GM21447 (cell line): ENCODE results near the gene GNB3.

Source experiments
- ATAC-seq: cut with Tn5 transposase; IDR thresholded peaks from one replicate; pipeline ENCODE4 v1.9.1; 2021; ENCODE audit not compliant: unreplicated experiment

The GNB3 gene

DNA sequence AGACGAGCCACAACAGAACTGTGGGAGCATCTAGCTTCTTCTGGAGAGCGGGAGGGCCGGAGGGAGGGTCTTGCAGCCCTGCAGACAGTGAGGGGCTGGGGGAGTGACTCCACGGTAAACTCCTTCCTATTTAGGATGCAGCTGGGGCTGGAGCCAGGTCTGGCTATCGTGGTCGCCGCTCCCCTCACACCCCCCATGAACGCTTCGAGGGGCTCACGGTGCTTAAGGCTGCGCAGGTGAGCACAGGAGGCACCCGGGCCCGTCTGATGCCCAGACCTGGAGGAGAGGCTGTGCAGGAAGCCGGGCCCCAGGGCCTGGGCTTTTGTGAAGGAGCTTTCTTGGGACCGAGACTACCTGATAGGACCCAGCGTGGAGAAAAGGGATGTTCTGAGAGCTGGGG lies 3.9 kb upstream of the GNB3 start:
- no peak for ATAC-seq

DNA sequence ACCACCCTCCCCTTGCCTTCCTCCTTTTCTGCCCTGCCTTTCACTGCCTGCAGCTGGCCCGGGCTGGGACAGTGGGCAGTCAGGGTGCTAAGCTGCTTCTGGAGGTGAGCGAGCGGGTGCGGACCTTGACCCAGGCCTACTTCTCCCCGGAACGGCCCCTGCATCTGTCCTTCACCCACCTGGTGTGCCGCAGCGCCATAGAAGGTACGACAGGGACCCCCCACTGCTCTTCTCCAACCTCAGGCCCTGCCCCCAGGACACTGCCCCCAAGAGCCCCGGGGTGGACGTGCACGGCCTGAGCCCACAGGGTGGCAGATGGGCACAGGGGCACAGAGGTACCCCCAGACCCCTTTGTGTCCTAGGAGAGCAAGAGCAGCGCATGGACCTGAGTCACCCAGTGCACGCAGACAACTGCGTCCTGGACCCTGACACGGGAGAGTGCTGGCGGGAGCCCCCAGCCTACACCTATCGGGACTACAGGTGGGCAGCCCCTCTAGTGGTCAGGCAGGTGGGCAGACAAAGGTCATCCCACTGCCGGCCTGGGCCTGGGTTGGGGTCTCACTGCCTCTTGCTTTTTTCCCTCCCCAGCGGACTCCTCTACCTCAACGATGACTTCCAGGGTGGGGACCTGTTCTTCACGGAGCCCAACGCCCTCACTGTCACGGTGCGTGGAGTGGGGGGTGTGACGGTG lies 3.2 kb upstream of the GNB3 start:
- ATAC-seq: no peak

GRCh38 chr12:6838854-6839253 lies 1.9 kb upstream of the GNB3 start:
- no peak for ATAC-seq

DNA sequence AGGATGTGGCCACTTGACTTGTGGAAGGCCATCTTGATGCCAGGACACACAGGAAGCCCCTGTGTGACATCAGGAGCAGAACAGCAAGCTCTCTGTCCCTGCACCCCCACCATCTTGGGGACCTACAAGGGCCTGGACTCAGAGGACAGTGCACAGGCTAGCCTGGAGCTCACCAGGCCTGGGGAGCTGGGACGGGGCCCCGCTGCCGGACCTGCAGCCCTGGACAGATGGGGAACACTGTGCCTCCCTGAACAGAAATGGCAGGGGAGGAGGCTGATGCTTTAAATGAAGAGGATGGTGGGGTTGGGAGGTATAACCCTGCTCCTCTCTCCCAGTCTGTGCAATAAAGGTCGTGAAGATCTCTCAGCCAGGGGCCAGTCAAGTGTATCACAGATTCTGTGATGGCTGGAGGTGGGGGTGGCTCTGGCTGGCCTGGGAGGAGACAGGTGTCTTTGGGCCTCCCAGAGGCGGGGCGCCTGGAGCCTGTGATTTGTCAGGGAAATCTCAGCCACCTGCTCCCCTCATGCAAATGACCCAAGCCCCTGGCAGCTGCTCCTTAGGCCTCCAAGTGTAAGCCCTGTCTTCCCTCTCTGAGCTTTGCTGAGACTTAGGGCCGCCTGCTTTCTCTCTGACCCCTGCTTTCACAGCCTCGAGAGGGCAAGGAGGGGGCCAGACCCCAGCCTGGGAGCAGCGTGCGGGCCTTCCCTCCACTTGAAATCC lies 1.1 kb upstream of the GNB3 start:
- ATAC-seq: peak; percentile 90

DNA sequence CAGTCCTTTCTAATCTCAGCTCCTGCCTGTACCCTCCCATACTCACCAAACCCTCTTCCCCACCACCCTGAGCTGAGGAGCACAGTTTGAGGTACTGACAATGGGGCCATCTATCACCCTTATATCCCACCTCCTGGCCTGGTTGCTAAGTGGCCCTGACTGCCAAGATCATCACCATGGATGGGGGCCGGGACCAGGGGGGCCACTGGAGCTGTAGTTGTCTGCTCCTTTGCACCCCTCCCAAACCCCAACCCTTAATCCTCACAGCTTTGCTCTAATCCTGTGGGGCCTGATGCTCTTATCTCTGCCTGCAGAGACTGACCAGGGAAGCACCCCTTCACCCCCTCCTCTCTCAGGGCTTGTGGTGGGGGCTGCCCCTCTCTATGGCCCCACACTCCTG lies 395 bp upstream of the GNB3 start:
- ATAC-seq: no peak

DNA sequence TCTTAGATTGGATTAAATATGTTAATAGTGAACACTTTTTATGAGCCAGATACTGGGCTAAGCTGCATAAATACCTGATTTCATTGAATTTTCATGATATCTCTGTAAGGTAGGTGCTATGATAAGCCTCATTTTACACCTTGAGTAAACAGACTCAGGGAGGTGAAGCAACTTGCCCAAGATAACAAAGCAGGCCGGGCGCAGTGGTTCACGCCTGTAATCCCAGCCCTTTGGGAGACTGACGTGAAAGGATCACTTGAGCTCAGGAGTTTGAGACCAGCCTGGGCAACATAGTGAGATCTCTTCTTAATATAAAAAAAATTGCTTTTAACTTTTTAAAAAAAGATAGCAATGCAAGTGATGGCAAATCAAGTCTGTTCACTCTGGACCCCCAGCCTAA lies 1.4 kb downstream of the GNB3 start:
- no peak for ATAC-seq

DNA sequence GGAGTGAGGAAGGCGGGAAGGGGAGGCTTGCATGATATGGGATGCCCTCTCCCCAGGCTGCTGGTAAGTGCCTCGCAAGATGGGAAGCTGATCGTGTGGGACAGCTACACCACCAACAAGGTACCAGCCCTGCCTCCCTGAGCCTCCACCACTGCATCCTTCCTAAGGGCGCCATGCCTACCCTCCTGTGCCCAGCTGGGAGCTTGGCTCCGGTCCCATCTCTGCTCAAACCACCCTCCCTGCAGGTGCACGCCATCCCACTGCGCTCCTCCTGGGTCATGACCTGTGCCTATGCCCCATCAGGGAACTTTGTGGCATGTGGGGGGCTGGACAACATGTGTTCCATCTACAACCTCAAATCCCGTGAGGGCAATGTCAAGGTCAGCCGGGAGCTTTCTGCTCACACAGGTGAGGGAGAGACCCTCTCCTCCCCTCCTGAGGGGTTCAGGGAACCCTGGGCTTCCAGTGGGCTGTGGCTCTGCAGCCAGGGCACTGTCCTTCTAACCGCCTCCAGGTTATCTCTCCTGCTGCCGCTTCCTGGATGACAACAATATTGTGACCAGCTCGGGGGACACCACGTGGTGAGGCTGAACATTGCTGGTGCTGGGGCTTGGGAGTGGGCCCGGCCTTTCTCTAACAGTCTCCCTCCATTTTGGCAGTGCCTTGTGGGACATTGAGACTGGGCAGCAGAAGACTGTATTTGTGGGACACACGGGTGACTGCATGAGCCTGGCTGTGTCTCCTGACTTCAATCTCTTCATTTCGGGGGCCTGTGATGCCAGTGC lies 2.6 kb downstream of the GNB3 start:
- ATAC-seq: no peak

DNA sequence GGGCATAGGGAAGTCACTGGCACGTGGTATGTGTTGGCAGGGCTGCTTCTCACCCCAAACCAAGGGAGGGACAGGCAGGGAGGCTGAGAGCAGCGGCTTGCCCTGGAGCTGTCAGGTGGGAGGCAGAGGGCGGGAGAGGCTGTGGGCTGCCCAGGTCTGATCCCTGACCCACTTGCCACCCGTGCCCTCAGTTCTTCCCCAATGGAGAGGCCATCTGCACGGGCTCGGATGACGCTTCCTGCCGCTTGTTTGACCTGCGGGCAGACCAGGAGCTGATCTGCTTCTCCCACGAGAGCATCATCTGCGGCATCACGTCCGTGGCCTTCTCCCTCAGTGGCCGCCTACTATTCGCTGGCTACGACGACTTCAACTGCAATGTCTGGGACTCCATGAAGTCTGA lies 4.7 kb downstream of the GNB3 start:
- no peak for ATAC-seq

DNA sequence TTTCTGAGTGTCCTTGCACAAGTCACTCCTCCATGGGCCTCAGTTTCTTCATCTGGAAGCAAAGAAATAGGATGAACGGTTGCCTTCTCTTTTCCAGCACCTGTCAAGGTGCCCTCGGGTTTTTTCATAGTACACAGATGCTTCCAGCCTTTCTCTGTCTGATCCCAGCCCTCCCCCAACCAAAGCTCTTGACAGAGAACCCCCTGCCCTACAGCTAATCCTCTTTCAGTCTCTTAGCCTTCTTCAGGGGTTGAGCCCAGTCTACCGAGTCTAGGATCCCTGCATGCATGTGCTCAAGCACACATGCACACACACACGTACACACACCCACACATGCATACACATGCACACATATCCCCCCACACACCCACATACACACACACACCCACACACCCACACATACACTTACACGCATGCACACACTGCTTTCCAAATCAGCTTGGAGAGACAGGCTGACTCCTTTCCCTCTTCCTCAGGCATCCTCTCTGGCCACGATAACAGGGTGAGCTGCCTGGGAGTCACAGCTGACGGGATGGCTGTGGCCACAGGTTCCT lies 5.7 kb downstream of the GNB3 start:
- no peak for ATAC-seq

- ATAC-seq: no peak
Observed at GRCh38 chr12:6847676-6848075, 7.0 kb downstream of the GNB3 start.

DNA sequence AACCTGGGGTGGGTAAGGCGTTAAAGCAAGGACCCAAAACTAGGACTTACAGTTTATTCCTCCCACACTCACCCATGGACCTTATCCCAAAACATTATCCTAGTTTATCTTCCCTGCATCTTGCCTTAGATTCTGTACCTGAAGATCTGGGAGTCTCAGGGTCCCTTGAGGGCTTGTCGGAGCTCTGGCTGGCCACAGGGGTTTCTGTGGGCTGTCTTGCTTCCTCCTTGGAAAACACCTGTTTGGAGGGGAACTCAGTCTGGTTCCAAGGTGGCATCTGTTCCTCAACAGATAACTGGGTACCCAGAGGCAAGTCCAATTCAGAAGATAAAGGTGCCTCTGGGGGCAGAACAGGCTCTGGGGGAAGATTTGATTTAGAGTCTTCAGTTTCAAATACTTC lies 8.7 kb downstream of the GNB3 start:
- ATAC-seq: no peak

DNA sequence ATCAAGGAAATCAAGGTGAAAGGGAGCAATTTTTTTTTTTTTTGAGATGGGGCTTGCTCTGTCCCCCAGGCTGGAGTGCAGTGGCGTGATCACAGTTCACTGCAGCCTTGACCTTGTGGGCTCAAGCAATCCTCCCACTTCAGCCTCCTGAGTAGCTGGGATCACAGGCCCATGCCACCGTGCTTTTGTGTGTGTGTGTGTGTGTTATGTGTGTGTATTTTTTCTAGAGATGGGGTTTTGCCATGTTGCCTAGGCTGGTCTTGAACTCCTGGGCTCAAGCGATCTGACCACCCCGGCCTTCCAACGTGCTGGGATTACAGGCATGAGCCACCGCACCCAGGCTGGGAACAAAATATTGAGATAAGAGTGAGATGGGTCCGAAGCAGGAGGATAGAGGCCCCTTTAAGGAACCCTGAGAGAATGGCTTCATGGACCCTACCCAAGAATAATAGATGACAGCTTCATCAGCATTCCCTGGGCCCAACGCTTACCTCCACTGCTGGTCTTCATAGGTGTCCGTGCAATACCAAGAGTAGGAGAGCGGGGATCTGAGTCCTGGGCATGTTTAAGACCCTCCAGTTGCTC lies 9.3 kb downstream of the GNB3 start:
- ATAC-seq: no peak

DNA sequence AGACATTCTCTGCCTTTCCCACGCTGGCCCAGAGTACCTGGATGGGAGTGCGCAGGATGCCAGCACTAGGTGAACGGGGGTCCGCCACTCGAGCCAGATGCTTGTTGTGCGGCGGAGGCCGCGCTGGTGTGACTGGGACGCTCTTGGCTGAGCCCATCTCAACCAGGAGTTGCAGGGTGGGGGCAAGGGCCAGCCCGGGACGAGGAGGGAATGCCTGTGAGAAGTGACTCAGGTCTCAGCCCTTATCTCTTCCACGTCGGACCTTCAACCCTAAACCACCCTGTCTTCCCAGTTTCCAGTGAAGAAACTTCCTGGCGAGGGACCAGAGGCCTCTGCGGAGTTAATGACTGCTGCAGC lies 10.0 kb downstream of the GNB3 start:
- ATAC-seq: no peak

GRCh38 chr12:6851153-6851920 lies 10.6 kb downstream of the GNB3 start, which contains the start of gene CDCA3:
CDCA3 (minus strand) TSS chr12:6851286; CDS start chr12:6850952, 334 bp downstream.
- ATAC-seq: peak; percentile 55

DNA sequence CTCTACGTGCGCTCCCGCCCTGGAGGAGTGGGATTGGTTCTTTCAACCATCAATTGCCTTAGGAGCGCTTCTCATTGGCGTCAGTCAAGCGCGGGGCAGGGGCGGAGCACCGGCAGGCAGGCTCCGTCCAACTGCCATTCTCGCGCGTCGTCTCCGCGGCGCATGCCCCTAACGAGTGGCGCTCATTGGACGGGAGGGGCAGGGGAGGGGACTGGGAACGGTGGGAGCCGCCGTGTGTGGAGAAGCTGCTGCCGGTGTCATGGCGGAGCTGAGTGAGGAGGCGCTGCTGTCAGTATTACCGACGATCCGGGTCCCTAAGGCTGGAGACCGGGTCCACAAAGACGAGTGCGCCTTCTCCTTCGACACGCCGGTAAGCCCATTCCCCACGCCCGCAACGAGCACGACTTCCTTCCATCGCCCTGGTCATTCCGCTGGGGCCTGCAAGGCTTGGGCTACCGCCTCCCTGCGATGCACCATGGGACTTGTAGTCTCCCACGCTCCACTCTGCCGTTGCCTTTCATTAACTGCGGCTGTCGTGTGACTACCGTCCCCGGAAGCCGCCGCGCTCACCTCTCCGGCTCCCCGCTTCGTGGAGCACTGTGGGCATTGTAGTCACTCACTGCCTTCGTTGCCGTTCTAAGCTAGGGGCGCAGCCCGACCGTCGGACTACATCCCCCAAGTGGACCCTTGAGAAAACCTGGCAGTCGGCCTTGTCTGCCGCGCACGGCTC lies 11.4 kb downstream of the GNB3 start, which contains the start of gene USP5:
Gene USP5, plus strand, starts transcription at position 230 of the 730 bp plus-strand sequence. Its CDS starts 30 bp downstream, at position 260.
- ATAC-seq: peak; percentile 71

- no peak for ATAC-seq
Observed at GRCh38 chr12:6852651-6853354, 12.1 kb downstream of the GNB3 start.

DNA sequence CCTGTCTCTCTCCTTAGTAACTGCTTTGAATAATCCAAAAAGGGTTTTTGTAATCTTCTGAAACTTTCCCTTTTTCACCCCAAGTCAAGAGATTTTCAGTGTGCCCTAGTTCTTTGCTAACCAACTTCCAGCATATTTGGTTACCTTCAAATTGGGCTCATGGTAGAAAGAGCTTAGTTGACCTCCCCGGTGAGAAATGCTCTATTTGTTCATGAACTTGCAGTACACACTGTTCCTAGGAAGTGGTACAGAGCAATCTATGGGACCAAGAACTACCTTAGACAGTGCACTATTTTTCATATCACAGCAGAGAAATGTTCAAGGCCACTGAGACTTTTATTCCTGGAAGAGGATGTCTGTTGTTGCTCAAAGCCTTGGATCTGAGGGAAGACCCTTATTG lies 12.9 kb downstream of the GNB3 start:
- ATAC-seq: no peak

GRCh38 chr12:6854036-6854435 lies 13.3 kb downstream of the GNB3 start:
- ATAC-seq: no peak

GRCh38 chr12:6855322-6855721 lies 14.6 kb downstream of the GNB3 start:
- no peak for ATAC-seq
